A673 (cell line): ENCODE results near the gene ACVR2B.

Experiments
- EZH2 ChIP-seq: fragments of 200-600 bp; sonication (generic); IDR thresholded peaks from 2 replicates; pipeline ENCODE4 v1.6.1; 2017; ENCODE audit warnings: borderline replicate concordance, low read depth, mild to moderate bottlenecking, mixed read lengths, antibody characterized with exemption, low read length; ENCODE audit not compliant: poor library complexity, severe bottlenecking
- TF ChIP-seq, protein P1 (sequence below): fragments of 300-800, 200-600 bp; sonication (generic); conservative IDR thresholded peaks from 2 replicates; pipeline ENCODE4 v1.5.1; 2017; ENCODE audit warnings: low read depth, mild to moderate bottlenecking, antibody characterized with exemption, low read length, moderate library complexity, mixed read lengths

DNA sequence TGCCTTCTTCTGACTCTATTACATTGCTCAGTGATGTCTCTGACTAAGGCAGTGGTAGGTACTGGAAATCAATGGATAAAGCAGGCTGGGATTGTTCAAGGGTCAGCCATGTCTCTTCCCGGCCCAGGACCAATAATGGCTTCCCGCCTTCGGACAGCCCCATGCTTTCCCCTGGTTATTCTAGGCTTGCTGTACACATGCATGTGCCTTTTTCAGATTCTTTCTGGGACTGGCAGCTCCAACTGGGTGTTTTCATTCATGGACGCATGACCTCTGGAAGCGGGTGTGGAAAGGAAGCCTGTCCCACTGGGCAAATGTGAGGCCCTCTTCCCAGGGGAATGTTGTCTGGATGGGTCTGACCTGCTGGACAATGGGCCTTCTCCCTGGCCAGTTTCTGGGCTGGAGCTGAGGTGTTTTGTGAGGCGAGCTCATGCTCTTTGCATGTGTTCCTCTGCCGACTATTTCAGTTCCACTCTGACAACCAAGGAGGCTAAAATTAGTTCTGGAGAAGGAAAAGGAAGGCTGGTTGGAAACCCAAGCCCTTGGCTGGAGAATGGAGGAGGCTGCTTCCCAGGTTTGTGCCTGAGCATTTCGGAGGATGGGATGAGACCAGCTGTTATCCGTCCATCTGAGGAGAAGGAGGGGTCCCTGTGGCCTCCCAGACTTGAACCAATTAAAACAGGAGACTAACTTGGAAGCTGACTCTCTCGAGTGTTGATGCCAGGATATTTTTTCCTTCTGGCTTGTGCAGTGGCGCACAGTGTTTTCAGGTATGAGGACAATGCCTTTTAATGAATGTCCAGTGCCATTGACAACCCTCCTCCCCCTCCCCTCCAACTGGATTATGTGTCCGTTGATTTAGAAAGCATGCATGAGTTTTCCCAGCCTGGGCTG is 6.9 kb downstream of the ACVR2B start:
- TF ChIP-seq, protein P1, sequence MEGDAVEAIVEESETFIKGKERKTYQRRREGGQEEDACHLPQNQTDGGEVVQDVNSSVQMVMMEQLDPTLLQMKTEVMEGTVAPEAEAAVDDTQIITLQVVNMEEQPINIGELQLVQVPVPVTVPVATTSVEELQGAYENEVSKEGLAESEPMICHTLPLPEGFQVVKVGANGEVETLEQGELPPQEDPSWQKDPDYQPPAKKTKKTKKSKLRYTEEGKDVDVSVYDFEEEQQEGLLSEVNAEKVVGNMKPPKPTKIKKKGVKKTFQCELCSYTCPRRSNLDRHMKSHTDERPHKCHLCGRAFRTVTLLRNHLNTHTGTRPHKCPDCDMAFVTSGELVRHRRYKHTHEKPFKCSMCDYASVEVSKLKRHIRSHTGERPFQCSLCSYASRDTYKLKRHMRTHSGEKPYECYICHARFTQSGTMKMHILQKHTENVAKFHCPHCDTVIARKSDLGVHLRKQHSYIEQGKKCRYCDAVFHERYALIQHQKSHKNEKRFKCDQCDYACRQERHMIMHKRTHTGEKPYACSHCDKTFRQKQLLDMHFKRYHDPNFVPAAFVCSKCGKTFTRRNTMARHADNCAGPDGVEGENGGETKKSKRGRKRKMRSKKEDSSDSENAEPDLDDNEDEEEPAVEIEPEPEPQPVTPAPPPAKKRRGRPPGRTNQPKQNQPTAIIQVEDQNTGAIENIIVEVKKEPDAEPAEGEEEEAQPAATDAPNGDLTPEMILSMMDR: no peak
- no peak for TF ChIP-seq EZH2
